AG04450 (cell line): ENCODE data around the gene IGF2BP3. TPM values are rescaled to one million over a fixed set of nuclear protein-coding genes. Genes with fewer than 3 reads are reported as not detected.
A peak's percentile ranks its signal among the peaks of the same experiment; 100 is the strongest.

Source experiments
- CTCF ChIA-PET: fragments of 300-600, 350-600 bp; formaldehyde crosslinking; extraction: SDS; loops from one replicate; lab custom pipeline; 2022; ENCODE audit warnings: antibody characterized with exemption, inconsistent platforms; lab: Charles Lee
- POLR2A ChIA-PET: fragments of 350-600 bp; formaldehyde crosslinking; extraction: SDS; loops from one replicate; lab custom pipeline; 2021; ENCODE audit warnings: antibody characterized with exemption, inconsistent platforms; lab: Yijun Ruan, JAX
- DNase-seq: peaks from one replicate; pipeline ENCODE4 v3.0.0-alpha.2; 2011; ENCODE audit warnings: low read depth, low spot score
- H3K27ac ChIP-seq: one replicate; pipeline ENCODE4 v1.5.1; 2012; ENCODE audit warnings: low read depth, low read length, control low read depth
- H3K27me3 ChIP-seq: one replicate; pipeline ENCODE4 v1.6.0; 2012; ENCODE audit warnings: low read length; ENCODE audit not compliant: control insufficient read depth, insufficient read depth
- H3K4me3 ChIP-seq: 2 replicates; pipeline ENCODE4 v1.5.1; 2011; ENCODE audit warnings: mild to moderate bottlenecking, low read depth, low read length, control low read depth
- H3K9me3 ChIP-seq: 2 replicates; pipeline ENCODE4 v1.5.1; 2012; ENCODE audit warnings: low read length; ENCODE audit not compliant: control insufficient read depth, insufficient read depth
- polyA plus RNA-seq: library from polyadenylated mRNA; depleted of rRNA; stranded (reverse); fragments of >200 nt; gene quantifications from 2 replicates; pipeline ENCODE4 v1.2.3, GENCODE V29; 2011
- TF ChIP-seq, protein P1 (sequence below): IDR thresholded peaks from 2 replicates; pipeline ENCODE4 v1.5.1; 2011; ENCODE audit warnings: low read depth, low read length, control low read depth, inconsistent platforms

The IGF2BP3 gene
- polyA plus RNA-seq, 1 experiment = 98.2 TPM

- H3K9me3 ChIP-seq = no peaks in the 10 kb centered on the region
- CTCF ChIA-PET = interaction anchor here (1.5 to 1.6 kb wide), 2 partner anchors 35 to 154 kb away, joined by 3 to 7 read pairs; no protein-coding TSS in a partner anchor
- no peaks in the 10 kb centered on the region for H3K27me3 ChIP-seq
- H3K27ac ChIP-seq = no peak overlapping the region
- POLR2A ChIA-PET = no interaction called here
- H3K4me3 ChIP-seq = no peak overlapping the region
- no peak for DNase-seq
- TF ChIP-seq, protein P1, sequence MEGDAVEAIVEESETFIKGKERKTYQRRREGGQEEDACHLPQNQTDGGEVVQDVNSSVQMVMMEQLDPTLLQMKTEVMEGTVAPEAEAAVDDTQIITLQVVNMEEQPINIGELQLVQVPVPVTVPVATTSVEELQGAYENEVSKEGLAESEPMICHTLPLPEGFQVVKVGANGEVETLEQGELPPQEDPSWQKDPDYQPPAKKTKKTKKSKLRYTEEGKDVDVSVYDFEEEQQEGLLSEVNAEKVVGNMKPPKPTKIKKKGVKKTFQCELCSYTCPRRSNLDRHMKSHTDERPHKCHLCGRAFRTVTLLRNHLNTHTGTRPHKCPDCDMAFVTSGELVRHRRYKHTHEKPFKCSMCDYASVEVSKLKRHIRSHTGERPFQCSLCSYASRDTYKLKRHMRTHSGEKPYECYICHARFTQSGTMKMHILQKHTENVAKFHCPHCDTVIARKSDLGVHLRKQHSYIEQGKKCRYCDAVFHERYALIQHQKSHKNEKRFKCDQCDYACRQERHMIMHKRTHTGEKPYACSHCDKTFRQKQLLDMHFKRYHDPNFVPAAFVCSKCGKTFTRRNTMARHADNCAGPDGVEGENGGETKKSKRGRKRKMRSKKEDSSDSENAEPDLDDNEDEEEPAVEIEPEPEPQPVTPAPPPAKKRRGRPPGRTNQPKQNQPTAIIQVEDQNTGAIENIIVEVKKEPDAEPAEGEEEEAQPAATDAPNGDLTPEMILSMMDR = no peak
Measured at GRCh38 chr7:23308754-23309153, 161.5 kb downstream of the IGF2BP3 start.

DNA sequence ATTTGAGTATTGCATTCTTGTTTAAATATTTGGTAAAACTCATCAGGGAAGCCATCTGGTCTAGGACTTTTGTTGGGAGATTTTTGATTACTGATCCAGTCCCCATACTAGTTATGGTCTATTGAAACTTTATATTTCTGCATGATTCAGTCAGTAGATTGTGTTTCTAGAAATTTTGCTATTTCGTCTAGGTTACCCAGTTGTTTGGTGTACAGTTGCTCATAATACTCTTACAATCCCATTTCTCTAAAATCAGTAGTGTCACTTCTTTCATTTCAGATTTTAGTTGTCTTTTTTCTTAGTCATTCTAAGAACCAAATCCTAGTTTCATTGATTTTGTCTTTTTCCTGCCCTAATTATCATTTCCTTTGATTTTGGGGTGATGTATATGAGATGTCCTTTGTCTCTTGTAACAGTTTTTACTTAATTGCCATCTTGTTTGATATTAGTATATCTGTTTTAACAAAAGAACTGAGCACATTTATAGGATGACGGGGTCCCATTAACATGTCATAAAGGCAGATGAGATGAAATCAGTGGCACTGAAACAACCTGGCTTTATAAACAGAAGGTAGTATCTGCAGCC is 163.3 kb downstream of the IGF2BP3 start:
- CTCF ChIA-PET = no interaction called here
- no peak for DNase-seq
- Histone ChIP-seq H3K27me3 (no peaks in the 10 kb centered on the region), H3K27ac (no peak overlapping the region), H3K9me3 (no peaks in the 10 kb centered on the region), H3K4me3 (no peak overlapping the region)
- POLR2A ChIA-PET = no interaction called here
- TF ChIP-seq, protein P1 = no peak

- Histone ChIP-seq H3K27me3 (no peaks in the 10 kb centered on the region), H3K27ac (peak overlapping the region; percentile 81), H3K9me3 (no peaks in the 10 kb centered on the region; the same call in 1 of the 2 replicates), H3K4me3 (peak overlapping the region; percentile 96)
- POLR2A ChIA-PET = interaction anchor here (1.2 kb wide), 1 partner anchor 16 kb away, joined by 3 read pairs; no protein-coding TSS in a partner anchor
- CTCF ChIA-PET = interaction anchor here (1.0 kb wide), 2 partner anchors 23 to 38 kb away, joined by 3 to 5 read pairs; no protein-coding TSS in a partner anchor
- no peak for DNase-seq
- TF ChIP-seq, protein P1 = no peak
Measured at GRCh38 chr7:23299770-23300300, 170.5 kb downstream of the IGF2BP3 start.

DNA sequence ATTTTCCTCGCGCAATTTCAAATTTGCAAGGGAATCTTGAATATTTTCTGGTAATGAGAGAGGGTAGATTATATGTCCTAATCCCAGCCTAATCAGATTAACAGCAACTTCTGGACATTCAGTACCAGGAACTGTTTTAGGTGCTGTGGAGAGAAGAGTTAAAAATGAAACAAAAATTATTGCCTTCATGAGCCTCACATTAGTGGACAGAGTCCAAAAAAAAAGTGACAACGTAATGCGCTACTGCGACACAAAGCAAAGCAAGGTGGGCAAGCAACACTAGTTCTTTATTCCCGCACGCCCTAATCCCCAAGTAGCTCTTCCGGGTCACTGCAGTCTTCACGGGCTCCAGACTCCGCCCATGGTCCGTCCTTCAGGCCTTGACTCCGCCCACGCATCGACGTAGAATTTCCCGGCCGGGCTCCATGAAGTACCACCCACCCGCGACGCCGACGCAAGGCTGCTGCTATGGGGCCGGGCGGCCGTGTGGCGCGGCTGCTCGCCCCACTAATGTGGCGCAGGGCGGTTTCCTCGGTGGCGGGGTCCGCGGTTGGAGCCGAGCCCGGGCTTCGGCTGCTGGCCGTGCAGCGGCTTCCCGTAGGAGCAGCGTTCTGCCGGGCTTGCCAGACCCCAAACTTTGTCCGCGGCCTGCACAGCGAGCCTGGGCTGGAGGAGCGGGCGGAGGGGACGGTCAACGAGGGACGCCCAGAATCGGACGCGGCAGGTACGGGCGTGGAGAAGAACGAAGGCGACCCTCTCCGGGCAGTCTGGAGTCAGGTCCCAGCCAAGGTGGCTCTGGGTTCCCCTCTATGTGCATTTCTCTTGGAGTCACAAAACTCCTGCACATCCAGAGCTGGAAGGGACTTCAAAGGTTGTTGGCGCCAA is 171.2 kb downstream of the IGF2BP3 start, which contains the start of gene MALSU1:
Gene MALSU1 (plus strand): TSS at position 455 of the 885 bp plus-strand sequence. CDS start 14 bp downstream, at position 469.
- DNase-seq = peak; percentile 90
- H3K27me3 ChIP-seq = no peaks in the 10 kb centered on the region
- CTCF ChIA-PET = interaction anchor here (1.0 kb wide), 2 partner anchors 27 to 37 kb away, joined by 3 to 5 read pairs; no protein-coding TSS in a partner anchor
- H3K9me3 ChIP-seq = no peaks in the 10 kb centered on the region; the same call in 1 of the 2 replicates
- TF ChIP-seq, protein P1 = no peak
- peak within 1 kb of the TSS; percentile 82 for H3K27ac ChIP-seq
- POLR2A ChIA-PET = interaction anchor here (0.7 to 1.2 kb wide), 3 partner anchors 17 to 131 kb away, joined by 3 to 5 read pairs (median 3); no protein-coding TSS in a partner anchor
- H3K4me3 ChIP-seq = peak within 1 kb of the TSS; percentile 96
